Smooth muscle cell of the coronary artery (primary cell): Measurements from ENCODE around the gene LRRTM1. TPM values are rescaled to one million over a fixed set of nuclear protein-coding genes. Genes with fewer than 3 reads are reported as not detected.

Source experiments
- total RNA-seq: library from RNA; depleted of rRNA; stranded (reverse); fragments of >200 nt; gene quantifications from 2 replicates; pipeline ENCODE4 v1.2.3, GENCODE V29; 2014; ENCODE audit warnings: low replicate concordance

The LRRTM1 gene
- total RNA-seq, result not detected in 2 replicates

GRCh38 chr2:80303909-80304837 is at the start of gene LRRTM1:
LRRTM1 (minus strand) TSS chr2:80304752; CDS start chr2:80303819, 933 bp downstream.

